GM19395 (cell line): Measurements from ENCODE around the gene PADI1.
"Not testable (repeated sequence)": the region's sequence is repeated elsewhere in the genome, so short reads cannot be mapped to it uniquely, and the experiment has no call there.

Source experiments
- ATAC-seq: cut with Tn5 transposase; IDR thresholded peaks from one replicate; pipeline ENCODE4 v1.9.1; 2021; ENCODE audit warnings: mild to moderate bottlenecking, moderate library complexity; ENCODE audit not compliant: unreplicated experiment

Gene PADI1

GRCh38 chr1:17239420-17239819 is 34.5 kb downstream of the PADI1 start:
- ATAC-seq = no peak

- not testable (repeated sequence) for ATAC-seq
These were observed 36.3 kb downstream of the PADI1 start for GRCh38 chr1:17241011-17241779.

- ATAC-seq = not testable (repeated sequence)
These were observed 36.8 kb downstream of the PADI1 start for GRCh38 chr1:17241780-17242074.

- no peak for ATAC-seq
These were observed 38.3 kb downstream of the PADI1 start for GRCh38 chr1:17243274-17243673.

GRCh38 chr1:17244821-17245740 is 40.2 kb downstream of the PADI1 start:
- ATAC-seq = no peak

GRCh38 chr1:17245816-17246325 is 40.9 kb downstream of the PADI1 start:
- ATAC-seq = no peak

- no peak for ATAC-seq
These were observed 42.0 kb downstream of the PADI1 start for GRCh38 chr1:17246971-17247370.

GRCh38 chr1:17248781-17249180 is 43.9 kb downstream of the PADI1 start, which contains the start of gene PADI3:
Gene PADI3, plus strand, starts transcription at chr1:17249098. Its CDS starts 40 bp downstream, at chr1:17249138.
- no peak for ATAC-seq

GRCh38 chr1:17250601-17251000 is 45.7 kb downstream of the PADI1 start:
- no peak for ATAC-seq

GRCh38 chr1:17251246-17251645 is 46.3 kb downstream of the PADI1 start:
- ATAC-seq = no peak

GRCh38 chr1:17251701-17252376 is 46.9 kb downstream of the PADI1 start:
- ATAC-seq = no peak

GRCh38 chr1:17255336-17255735 is 50.4 kb downstream of the PADI1 start:
- ATAC-seq = no peak

- ATAC-seq = no peak
These were observed 53.3 kb downstream of the PADI1 start for GRCh38 chr1:17258116-17258757.

- no peak for ATAC-seq
These were observed 53.8 kb downstream of the PADI1 start for GRCh38 chr1:17258758-17259130.

- ATAC-seq = no peak
These were observed 54.4 kb downstream of the PADI1 start for GRCh38 chr1:17259233-17259873.

- no peak for ATAC-seq
These were observed 55.3 kb downstream of the PADI1 start for GRCh38 chr1:17260264-17260663.

- no peak for ATAC-seq
These were observed 55.8 kb downstream of the PADI1 start for GRCh38 chr1:17260738-17261137.

GRCh38 chr1:17263936-17264335 is 59.0 kb downstream of the PADI1 start:
- no peak for ATAC-seq

- no peak for ATAC-seq
These were observed 59.5 kb downstream of the PADI1 start for GRCh38 chr1:17264470-17264869.

- ATAC-seq = no peak
These were observed 60.2 kb downstream of the PADI1 start for GRCh38 chr1:17265162-17265561.
